NOMO-1 treated with dmso at 0.1 percent for 144 hours (cell line): Measurements from ENCODE around the gene DCLK2.

ENCODE experiments used
- DNase-seq: peaks from one replicate; lab custom pipeline; 2025; ENCODE audit not compliant: unreplicated experiment; lab: John Stamatoyannopoulos, UW

DCLK2 gene

DNA sequence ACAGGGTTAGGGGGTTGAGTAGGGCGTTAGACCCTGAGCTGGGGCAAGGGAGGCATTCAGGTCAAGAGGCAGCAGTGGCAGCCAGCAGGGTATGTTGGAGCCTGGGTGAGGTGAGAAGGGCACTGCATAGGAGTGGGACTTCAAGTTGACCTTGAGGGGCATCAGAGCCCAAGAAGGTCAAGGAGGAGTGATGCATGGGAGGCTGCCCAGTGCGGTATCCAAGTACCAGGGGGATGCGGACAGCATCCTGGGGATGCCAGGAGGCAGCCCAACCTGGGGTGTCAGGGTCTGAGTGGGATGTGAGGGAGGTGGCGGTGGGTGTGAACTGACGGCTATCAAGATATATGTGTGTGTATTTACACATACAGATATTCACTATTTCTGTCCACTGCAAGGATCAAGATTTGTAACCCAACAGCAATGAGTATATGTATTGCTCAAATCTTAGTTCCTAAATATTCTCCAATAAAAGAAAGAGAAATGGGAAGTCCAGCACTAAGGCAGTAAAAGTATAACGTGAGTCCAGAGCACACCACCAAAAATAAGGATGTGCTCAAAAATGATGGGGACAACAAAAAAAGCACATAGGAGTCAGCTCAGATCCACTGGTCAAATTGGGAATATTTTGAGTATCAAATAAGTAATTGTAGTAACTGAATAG, 9.8 kb upstream of the DCLK2 start:
- DNase-seq, result no peak

DNA sequence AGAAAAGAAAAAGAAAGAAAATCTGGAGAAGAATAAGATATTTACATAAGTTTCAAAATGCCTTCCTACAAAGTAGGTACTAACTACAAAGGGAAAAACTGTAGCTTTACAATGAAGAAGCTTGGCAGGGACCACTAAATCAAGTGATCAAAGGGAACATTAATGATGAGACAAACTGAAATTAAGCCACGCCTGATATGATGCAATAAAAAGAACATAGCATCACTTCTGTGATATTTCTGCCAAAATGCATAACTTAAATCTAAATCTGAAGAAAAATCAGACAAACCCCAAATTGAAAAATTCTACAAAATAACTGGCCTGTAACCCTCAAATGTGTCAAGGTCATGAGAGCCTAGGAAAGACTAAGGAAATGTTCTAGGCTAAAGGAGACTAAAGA, 8.9 kb upstream of the DCLK2 start:
- no peak for DNase-seq

DNA sequence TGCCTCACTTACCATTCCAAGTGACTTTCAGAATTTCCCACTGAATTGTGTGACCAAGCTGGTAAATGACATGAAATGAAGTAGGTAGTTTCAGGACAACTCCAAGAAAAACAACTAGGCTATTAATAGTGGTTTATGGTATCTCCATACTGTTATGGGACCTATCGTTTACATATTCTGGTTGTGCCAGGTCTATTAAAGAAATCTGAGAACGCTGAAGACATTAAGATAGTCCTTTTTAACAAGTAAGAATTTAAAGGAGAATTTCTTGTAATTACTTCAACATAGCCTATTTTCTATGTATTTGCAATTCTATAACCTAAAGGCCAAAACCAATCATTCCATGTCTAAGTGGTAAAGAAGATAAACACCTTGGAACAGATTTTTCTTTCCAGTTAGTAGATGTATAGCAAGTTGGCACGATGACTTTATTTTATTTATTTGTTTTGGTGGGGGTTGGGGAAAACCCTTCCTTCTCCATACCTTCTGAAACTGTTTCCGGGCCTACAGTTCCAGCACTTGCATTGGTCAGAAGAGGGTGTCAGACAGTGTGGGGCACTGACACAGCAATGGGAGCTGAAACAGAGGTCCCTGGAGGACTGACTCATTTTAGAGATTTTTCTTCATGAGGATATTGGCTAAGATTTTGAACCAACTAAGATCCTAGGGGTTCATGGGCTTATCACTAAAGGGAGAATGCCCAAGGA, 7.6 kb upstream of the DCLK2 start:
- DNase-seq, result no peak

DNA sequence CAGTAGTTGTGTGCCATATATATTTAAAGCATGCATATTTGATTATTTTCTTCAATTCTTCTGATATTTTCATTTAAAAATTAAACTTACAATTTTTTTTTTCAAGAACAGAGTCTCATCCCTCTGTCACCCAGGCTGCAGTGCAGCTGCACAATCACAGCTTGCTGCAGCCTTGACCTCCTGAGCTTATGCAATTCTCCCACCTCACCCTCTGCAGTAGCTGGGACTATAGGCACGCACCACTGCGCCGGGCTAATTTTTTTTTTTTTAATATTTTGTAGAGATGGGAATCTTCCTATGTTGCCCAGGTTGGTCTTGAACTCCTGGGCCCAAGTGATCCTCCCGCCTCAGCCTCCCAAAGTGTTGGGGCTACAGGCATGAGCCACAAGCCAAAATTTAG, 5.8 kb upstream of the DCLK2 start:
- no peak for DNase-seq

DNA sequence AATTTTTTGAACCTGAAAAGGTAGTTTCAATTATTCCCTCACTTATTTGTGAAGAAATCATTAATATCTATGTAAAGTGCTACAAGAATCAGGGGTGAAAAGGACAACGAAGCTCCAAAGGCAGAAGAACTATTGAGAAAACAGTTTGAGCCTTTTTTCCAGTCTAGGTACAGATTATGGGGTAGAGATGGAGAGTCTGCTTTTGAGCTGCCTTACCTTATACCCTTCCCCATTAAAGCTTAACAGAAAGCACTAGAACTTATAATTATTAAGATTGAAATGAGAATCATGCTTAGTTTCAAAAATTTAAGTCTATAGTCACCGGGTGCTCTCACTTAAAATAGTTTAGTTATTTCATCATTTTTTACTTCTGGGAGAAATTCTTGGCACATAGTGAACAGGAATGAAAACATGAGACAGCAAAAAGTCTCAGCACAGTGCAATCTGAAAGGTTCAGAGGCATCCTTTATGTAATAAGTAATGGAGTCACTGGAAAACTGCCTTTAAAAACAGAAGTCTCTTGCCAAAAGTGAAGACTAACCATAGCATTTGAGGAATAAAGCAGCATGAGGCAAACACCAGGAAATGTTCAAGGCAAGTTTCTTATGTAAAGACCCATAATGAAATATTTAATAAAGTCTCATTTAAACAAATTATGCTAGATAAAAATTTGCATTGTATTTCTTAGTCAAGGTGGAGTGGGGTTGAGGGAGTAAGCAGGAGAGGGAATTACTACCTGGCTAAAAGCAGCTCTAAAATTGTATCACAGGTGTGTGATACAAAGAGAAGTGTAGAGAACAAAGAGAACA, 5.1 kb upstream of the DCLK2 start:
- DNase-seq, result no peak

DNA sequence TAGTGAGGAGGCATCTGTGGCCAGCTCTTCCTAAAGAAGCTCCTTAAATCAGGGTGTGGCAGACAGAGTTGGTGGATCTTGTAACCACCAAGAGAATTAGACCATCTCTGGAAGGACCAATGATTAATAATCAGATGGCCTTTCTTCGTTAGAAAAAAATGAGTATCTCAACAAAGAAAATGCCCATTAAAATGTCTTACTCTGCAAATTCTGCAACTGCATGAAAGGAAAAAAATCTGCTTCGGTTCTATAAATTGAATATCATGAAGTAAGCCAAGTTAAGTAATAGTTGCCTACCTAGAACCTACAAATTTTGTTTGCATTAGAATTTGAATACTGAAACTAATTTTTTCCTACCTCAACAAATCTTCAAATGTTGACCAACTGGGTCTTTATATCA, 4.2 kb upstream of the DCLK2 start:
- DNase-seq, result no peak

DNA sequence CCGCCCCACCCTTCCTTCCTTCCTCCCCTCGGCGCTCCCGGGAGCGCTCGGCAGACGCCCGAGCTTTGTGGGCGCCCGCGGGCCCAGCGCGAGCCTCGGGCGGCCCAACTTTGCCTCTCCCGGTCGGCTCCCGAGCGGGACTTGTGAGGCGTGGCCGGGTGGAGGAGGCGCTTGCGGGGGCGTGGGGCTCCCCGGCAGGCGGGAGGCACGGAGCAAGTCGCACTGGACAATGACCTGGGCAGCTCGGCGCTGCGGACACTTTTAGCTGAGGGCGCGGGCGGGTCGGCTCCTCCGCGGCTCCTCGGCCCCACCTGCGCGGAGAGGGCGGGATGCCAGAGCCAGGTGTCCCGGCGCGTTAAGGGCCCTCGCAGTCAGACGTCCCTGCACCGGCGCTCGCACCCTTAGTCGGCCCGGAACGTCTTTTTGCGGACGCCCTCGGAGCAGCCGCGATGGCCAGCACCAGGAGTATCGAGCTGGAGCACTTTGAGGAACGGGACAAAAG, 385 bp downstream of the DCLK2 start:
- no peak for DNase-seq

DNA sequence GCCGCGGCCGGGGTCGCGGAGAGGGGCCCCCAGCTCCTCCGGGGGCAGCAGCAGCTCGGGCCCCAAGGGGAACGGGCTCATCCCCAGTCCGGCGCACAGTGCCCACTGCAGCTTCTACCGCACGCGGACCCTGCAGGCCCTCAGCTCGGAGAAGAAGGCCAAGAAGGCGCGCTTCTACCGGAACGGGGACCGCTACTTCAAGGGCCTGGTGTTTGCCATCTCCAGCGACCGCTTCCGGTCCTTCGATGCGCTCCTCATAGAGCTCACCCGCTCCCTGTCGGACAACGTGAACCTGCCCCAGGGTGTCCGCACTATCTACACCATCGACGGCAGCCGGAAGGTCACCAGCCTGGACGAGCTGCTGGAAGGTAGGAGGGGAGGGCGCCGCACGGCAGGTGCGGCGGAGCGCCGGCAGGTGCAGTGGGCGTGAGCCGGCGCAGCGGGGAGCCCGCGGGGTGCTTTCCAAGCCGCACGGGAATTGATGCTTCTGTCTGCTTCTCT, 886 bp downstream of the DCLK2 start:
- no peak for DNase-seq

DNA sequence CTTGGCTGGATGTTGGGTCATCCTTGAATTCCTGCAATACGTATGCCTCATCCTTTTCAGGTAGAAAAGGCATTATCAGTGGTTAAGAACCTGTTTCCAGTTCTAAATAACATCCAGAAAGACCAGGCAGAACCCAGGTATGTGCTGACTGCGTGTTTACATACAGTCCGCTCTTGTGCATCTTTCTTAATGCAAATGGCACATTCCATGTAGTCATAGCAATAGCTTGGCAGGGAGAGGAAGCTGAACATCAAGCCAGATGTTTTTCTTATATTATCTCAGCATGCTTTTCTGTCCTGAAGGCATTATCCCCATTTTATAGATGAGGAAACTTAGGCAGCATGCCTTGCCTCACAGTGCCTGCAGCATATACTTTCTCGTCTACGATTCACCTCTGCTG, 2.1 kb downstream of the DCLK2 start:
- no peak for DNase-seq

DNA sequence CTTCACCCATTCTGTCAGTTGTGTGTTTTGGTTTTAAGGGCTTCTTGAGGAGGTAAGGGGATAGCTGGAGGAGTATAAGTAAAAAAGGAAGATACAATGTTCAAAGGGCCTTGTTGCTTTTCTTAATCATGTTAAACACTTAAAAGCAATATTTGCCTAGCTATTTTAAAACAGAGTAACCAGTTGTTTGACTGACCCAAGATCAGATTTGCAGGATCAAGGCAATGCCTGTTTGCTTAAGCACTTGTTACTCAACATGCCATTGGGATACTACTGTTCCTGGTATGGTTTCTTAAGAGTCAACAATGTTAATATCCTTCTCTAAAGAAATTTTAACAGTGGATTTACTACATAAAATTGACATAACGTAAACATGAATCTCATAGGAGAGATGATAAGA, 2.6 kb downstream of the DCLK2 start:
- no peak for DNase-seq

DNA sequence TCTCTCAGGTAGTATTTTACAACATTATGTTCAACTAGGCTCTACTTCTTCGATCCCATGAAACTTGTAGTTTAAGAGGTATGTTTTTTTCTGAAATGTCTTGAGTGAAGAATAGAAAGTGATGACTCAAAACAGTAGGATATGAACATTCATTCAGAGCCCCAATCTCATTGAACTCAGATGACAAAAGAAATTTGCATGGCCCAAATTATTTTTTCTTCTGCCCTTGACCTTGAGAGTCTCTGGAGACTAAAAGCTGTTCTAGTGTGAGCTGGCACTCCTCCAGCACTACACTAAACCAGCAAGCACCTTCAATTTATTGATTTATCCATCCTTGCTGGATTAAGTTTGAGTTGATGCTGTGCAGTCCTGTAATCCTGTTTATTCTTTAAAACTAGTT, 4.0 kb downstream of the DCLK2 start:
- no peak for DNase-seq

DNA sequence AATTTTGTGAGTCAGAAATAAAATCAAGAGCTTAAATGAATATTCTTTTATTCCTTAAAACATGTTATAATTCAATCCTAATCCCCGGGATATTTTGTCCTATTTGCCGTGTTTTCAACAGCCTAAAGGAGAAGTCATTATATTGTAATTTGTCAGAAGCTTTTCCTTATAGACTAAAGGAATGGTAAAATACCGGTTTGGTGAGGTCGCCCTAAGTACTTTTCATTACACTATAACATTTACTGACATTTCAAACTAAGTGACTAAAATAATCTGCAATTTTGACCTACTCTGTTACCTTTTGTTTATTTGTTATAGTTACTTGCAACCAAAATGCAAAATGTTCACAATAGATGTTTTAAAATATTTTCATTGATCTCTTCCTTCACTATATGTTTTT, 8.8 kb downstream of the DCLK2 start:
- no peak for DNase-seq

DNA sequence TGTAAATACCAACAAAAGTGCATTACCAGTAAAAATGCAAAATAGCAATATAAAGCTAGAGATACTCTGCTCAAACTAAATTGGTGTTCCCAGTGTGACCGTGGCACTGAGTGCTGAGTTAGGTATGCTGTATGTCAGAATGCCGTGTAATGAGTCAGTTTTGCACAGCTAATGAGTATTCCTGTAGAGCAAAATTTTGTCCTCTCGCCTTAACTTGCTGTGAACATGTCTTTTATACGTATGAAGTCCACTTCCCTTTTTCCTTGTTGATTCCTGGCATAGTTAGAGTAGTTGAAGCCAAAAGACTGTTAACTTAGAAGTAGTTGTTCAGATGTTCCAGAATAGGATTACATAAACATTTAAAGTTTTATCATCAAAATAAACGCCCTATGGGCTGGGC, 11.5 kb downstream of the DCLK2 start:
- no peak for DNase-seq

DNA sequence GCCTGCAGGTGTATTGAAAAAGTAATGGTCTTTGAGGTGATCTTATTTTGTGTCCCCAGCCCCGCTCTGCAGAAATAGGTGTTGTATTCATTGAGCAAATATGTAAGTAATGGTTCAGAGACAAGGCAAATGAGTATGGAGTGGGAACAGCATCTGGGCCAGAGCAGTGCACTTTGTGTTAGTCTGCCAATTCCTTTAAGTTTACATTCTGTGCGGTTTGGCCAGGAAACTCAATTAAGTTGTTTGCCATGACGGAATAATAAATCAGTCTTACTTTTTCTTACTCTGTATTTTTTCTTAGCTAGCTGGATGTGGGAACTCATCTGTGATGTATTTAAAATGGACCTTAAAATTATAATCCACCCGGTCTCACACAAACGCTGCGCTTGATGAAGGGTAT, 12.6 kb downstream of the DCLK2 start:
- no peak for DNase-seq

DNA sequence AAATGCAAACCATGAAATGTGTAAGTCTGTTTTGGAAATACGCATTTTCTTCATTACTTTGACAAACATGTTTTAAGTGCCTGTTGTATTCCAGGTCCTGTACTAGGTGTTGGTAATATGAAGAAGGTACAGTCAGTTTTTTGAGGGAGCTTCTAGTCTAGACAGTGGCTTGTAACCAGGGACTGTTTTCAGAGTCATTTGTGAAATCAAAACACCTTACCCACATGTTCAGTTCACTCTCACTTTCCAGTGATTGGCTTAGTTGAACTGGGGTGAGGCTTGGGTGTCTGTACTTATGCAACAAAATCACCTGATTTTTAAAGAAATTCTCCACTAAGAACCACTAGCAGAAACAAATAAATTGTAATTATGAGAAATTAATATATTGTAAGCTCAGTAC, 16.4 kb downstream of the DCLK2 start:
- no peak for DNase-seq

DNA sequence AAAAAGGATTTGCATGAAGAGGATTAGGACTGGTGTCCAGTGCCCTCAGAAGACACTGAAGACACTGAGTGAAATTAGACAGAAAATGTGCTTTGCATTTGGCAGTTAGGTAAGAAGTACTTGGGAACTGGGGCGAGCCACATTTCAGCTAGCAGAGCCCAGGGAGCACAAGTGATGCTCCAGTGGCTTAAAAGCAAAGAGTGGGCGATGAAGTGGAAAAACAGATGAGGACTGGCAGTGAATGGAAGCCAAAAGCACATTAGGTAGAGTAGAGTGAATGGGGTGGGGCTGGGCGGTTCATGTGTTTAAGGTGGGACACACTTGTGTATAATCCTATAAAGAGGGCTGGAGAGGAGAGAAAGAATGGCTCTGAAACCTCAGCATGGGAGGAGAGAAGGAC, 18.4 kb downstream of the DCLK2 start:
- DNase-seq, result no peak

DNA sequence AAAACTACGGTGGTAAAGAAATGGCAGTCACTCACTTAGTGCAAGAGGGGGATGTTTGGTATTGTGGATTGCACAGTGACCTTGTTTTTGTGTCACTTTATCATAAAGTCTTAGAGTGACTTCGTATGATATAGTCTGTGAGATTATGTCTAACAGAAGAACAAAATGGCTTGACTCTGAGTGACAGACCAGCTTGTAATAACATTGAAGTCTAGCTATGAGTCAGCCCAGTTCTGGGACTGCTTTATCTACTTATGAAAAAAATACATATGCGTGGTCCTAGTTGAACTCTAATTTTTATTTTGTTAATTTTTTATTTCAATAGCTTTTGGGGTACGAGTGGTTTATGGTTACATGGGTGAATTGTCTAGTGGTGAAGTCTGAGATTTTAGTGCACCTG, 20.0 kb downstream of the DCLK2 start:
- DNase-seq, result no peak

DNA sequence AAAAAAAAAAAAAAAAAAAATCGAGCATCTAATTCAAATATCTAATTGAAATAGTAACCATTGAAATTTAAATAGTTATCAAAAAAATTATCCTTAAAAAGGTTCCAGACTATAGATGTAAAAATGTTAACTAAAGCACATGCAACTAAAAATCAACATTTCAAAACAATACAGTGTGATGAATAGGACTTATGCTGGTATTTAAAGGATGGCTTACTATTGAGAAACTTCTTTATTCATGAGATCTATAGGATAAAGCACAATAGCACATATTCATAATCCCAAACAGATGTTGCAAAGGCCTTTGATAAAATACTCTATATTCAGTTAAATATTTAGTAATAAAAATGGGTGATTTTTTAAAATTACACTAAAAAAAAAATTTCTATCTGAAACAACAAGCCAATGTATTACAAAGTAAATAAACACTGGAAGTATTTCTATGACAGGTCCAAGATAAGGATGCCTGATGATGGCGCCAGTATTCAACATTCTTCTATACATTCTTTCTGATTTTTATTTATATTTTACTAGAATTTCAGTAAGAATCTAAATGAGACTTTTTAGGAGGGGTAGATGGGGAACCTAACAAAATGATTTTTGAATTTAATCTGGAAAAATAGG, 26.3 kb downstream of the DCLK2 start:
- no peak for DNase-seq

DNA sequence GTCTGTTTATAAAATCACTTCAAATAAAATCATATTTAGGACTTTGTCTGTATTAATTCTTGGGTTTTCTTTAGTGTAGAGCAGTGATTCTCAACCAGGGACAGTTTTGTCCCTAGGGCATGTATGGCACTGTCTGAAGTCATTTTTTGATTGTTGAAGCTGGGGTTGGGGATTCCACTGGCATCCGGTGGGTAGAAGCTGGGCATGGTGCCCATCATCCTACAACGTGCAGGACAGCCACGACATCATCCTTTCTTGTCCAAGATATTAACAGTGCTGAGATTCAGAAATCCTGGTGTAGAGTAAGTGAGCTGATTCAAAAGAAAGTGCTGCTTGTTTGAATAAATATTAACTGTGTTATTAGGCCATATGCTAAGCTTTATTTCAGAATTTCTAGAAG, 28.6 kb downstream of the DCLK2 start:
- DNase-seq, result no peak

DNA sequence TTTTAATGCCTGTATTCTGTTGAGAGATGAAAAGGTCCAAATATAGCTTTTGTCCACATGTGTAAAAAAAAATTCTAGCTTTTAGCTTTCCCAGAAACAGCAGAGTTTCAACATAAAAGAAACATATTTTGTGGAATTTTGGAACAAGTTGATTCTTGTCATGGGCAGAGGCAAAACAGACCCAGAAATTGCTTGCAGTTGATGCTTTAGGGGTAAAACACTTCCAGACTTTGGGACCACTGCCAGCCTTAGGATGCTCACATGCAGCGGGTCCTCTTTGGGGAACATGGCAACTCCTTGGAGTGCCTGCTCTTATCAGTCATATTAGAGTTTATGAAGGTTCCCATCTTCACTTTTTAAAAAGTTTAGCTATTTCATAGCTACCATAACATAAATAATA, 30.4 kb downstream of the DCLK2 start:
- no peak for DNase-seq

DNA sequence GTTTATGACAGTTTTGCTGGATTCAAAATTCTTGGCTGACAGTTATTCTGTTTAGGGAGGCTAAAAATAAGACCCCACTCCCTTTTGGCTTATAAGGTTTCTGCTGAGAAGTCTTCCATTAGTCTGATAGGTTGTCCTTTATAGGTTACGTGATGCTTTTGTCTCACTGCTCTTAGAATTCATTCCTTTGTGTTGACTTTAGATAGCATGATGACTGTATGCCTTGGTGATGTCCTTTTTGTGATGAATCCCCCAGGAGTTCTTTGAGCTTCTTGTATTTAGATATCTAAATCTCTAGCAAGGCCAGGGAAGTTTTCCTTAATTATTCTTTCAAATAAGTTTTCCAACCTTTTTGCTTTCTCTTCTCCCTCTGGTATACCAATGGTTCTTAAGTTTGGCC, 36.4 kb downstream of the DCLK2 start:
- DNase-seq, result no peak
